ENCODE measurements around the gene PCNX3. TPM values are rescaled to one million over a fixed set of nuclear protein-coding genes. Genes with fewer than 3 reads are reported as not detected.

Gene PCNX3
- total RNA-seq, 2 donors from 2014 or later: 48.1 to 57.3 TPM

- H3K4me3 Mint-ChIP-seq: no peak overlapping the region
- H3K9me3 ChIP-seq (ENCODE audit: control insufficient read depth, low read length): no peaks in the 10 kb centered on the region
- H3K27ac Mint-ChIP-seq: no peak overlapping the region
- no peak for DNase-seq
- no peaks in the 10 kb centered on the region for H3K36me3 ChIP-seq (ENCODE audit: control insufficient read depth, insufficient read depth, low read length)
- TF ChIP-seq CTCF (conservative IDR thresholded peaks at IDR 0.05): no peak
- H3K36me3 Mint-ChIP-seq (ENCODE audit: low read depth): no peaks in the 10 kb centered on the region
- peaks cover 93% of the 10 kb centered on the region for H3K27me3 Mint-ChIP-seq (ENCODE audit: insufficient read depth)
- no peak overlapping the region for H3K9ac ChIP-seq (ENCODE audit: extremely low read depth, low read length, poor library complexity, severe bottlenecking)
- no peak overlapping the region for H3K4me3 ChIP-seq (ENCODE audit: low read length)
- H3K27me3 ChIP-seq (ENCODE audit: control insufficient read depth, insufficient read depth, low read length, poor library complexity, severe bottlenecking): peaks cover 50% of the 10 kb centered on the region
- H3K4me1 Mint-ChIP-seq: no peaks in the 10 kb centered on the region
- H3K4me1 ChIP-seq (ENCODE audit: control insufficient read depth, insufficient read depth, low read length): no peaks in the 10 kb centered on the region
- H3K27ac ChIP-seq (ENCODE audit: low read depth, low read length): no peak overlapping the region
- WGBS, 2 experiments (ENCODE audit: insufficient coverage in 1 of 2, insufficient read length in 1 of 2): 82 to 92% methylated on average over 2 to 8 of the region's 8 CpGs
- no peaks in the 10 kb centered on the region for H3K9me3 Mint-ChIP-seq
Observed at GRCh38 chr11:65584106-65584505, 31.5 kb upstream of the PCNX3 start.

GRCh38 chr11:65584723-65585171 is 30.8 kb upstream of the PCNX3 start:
- no peak overlapping the region for H3K27ac ChIP-seq (ENCODE audit: low read depth, low read length)
- WGBS, 2 experiments (ENCODE audit: insufficient coverage in 1 of 2, insufficient read length in 1 of 2): 49 to 55% methylated on average over 44 to 46 of the region's 46 CpGs
- H3K4me1 ChIP-seq (ENCODE audit: control insufficient read depth, insufficient read depth, low read length): no peaks in the 10 kb centered on the region
- H3K4me3 ChIP-seq (ENCODE audit: low read length): no peak overlapping the region
- TF ChIP-seq CTCF (conservative IDR thresholded peaks at IDR 0.05): no peak
- H3K9me3 ChIP-seq (ENCODE audit: control insufficient read depth, low read length): no peaks in the 10 kb centered on the region
- no peaks in the 10 kb centered on the region for H3K9me3 Mint-ChIP-seq
- H3K36me3 ChIP-seq (ENCODE audit: control insufficient read depth, insufficient read depth, low read length): no peaks in the 10 kb centered on the region
- no peak overlapping the region for H3K4me3 Mint-ChIP-seq
- peak; percentile 66 for DNase-seq
- peaks cover 90% of the 10 kb centered on the region for H3K27me3 Mint-ChIP-seq (ENCODE audit: insufficient read depth)
- H3K9ac ChIP-seq (ENCODE audit: extremely low read depth, low read length, poor library complexity, severe bottlenecking): no peak overlapping the region
- no peak overlapping the region for H3K27ac Mint-ChIP-seq
- H3K4me1 Mint-ChIP-seq: no peaks in the 10 kb centered on the region
- no peaks in the 10 kb centered on the region for H3K36me3 Mint-ChIP-seq (ENCODE audit: low read depth)
- H3K27me3 ChIP-seq (ENCODE audit: control insufficient read depth, insufficient read depth, low read length, poor library complexity, severe bottlenecking): peaks cover 50% of the 10 kb centered on the region

GRCh38 chr11:65585396-65586246 is 30.0 kb upstream of the PCNX3 start:
- peaks cover 57% of the 10 kb centered on the region for H3K27me3 ChIP-seq (ENCODE audit: control insufficient read depth, insufficient read depth, low read length, poor library complexity, severe bottlenecking)
- DNase-seq: no peak
- Mint-ChIP-seq H3K27me3 (ENCODE audit: insufficient read depth) (peaks cover 92% of the 10 kb centered on the region), H3K4me1 (no peaks in the 10 kb centered on the region), H3K4me3 (no peak overlapping the region), H3K36me3 (ENCODE audit: low read depth) (no peaks in the 10 kb centered on the region), H3K27ac (no peak overlapping the region), H3K9me3 (no peaks in the 10 kb centered on the region)
- 74 to 76% methylated on average over 36 to 50 of the region's 51 CpGs for WGBS, 2 experiments (ENCODE audit: insufficient coverage in 1 of 2, insufficient read length in 1 of 2)
- H3K9ac ChIP-seq (ENCODE audit: extremely low read depth, low read length, poor library complexity, severe bottlenecking): no peak overlapping the region
- no peaks in the 10 kb centered on the region for H3K36me3 ChIP-seq (ENCODE audit: control insufficient read depth, insufficient read depth, low read length)
- TF ChIP-seq CTCF (conservative IDR thresholded peaks at IDR 0.05): no peak
- no peak overlapping the region for H3K27ac ChIP-seq (ENCODE audit: low read depth, low read length)
- no peaks in the 10 kb centered on the region for H3K9me3 ChIP-seq (ENCODE audit: control insufficient read depth, low read length)
- H3K4me1 ChIP-seq (ENCODE audit: control insufficient read depth, insufficient read depth, low read length): no peaks in the 10 kb centered on the region
- no peak overlapping the region for H3K4me3 ChIP-seq (ENCODE audit: low read length)

All from endodermal cell (in vitro differentiated cells).